PC-3 (cell line): ENCODE data around the gene POLR3B.

Experiments used
- EZH2 ChIP-seq: fragments of 300-600 bp; sonication (generic); IDR thresholded peaks from one replicate; pipeline ENCODE4 v1.6.1; 2017; ENCODE audit warnings: antibody characterized with exemption, mild to moderate bottlenecking, low read length; ENCODE audit not compliant: unreplicated experiment
- EZH2phosphoT487 ChIP-seq: fragments of 300-600 bp; sonication (generic); IDR thresholded peaks from 2 replicates; pipeline ENCODE4 v1.6.1; 2018; ENCODE audit warnings: mild to moderate bottlenecking, antibody characterized with exemption, low read length, borderline replicate concordance
- TF ChIP-seq, protein P1 (sequence below): fragments of 300-600 bp; sonication (generic); conservative IDR thresholded peaks from 2 replicates; pipeline ENCODE4 v1.5.1; 2017; ENCODE audit warnings: antibody characterized with exemption, low read depth, mild to moderate bottlenecking, low read length

DNA sequence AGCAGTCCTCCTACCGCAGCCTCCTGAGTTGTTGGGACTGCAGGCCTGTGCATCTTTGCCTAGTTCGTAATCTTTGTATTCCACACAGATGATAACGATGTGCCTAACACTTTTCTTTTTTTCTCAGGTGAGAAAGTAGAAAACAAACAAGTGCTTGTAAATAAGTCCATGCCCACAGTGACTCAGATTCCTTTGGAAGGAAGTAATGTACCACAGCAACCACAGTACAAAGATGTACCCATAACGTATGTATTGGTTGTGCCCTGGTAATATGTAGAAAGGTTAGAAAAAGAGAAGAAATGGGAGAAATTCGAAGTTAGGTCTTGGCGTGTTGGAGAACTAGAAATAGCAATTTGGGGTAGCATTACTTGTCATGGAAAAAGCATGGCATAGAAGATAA is 101.6 kb downstream of the POLR3B start:
- no peak for TF ChIP-seq EZH2
- TF ChIP-seq, protein P1, sequence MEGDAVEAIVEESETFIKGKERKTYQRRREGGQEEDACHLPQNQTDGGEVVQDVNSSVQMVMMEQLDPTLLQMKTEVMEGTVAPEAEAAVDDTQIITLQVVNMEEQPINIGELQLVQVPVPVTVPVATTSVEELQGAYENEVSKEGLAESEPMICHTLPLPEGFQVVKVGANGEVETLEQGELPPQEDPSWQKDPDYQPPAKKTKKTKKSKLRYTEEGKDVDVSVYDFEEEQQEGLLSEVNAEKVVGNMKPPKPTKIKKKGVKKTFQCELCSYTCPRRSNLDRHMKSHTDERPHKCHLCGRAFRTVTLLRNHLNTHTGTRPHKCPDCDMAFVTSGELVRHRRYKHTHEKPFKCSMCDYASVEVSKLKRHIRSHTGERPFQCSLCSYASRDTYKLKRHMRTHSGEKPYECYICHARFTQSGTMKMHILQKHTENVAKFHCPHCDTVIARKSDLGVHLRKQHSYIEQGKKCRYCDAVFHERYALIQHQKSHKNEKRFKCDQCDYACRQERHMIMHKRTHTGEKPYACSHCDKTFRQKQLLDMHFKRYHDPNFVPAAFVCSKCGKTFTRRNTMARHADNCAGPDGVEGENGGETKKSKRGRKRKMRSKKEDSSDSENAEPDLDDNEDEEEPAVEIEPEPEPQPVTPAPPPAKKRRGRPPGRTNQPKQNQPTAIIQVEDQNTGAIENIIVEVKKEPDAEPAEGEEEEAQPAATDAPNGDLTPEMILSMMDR: no peak
- TF ChIP-seq EZH2phosphoT487: no peak
